ENCODE results near the gene ZNF823.
"Not testable (repeated sequence)": the region's sequence is repeated elsewhere in the genome, so short reads cannot be mapped to it uniquely, and the experiment has no call there.

The ZNF823 gene

GRCh38 chr19:11781295-11782057 is 42.7 kb upstream of the ZNF823 start:
- Histone ChIP-seq H3K79me2 (peaks cover 8% of the 10 kb centered on the region), H3K9me3 (ENCODE audit: control insufficient read depth, low read length) (peaks cover 26% of the 10 kb centered on the region), H3K27me3 (ENCODE audit: control insufficient read depth, insufficient read depth, low read length) (no peaks in the 10 kb centered on the region), H3K4me2 (ENCODE audit: low read length) (no peak overlapping the region), H2AFZ (no peak overlapping the region), H3K9ac (no peak overlapping the region), H3K27ac (no peak overlapping the region), H3K36me3 (ENCODE audit: control insufficient read depth, insufficient read depth, low read length) (peaks cover 17% of the 10 kb centered on the region), H3K4me3 (ENCODE audit: low read depth, low read length) (no peak overlapping the region), H3K4me1 (no peaks in the 10 kb centered on the region)
- no peak for TF ChIP-seq CTCF (IDR thresholded peaks at IDR 0.05)

- H3K9ac ChIP-seq, result no peak overlapping the region
- TF ChIP-seq CTCF (IDR thresholded peaks at IDR 0.05), result no peak
- H3K4me1 ChIP-seq, result no peaks in the 10 kb centered on the region
- H3K36me3 ChIP-seq (ENCODE audit: control insufficient read depth, insufficient read depth, low read length), result peaks cover 17% of the 10 kb centered on the region
- H3K79me2 ChIP-seq, result peaks cover 8% of the 10 kb centered on the region
- H2AFZ ChIP-seq, result no peak overlapping the region
- peaks cover 26% of the 10 kb centered on the region for H3K9me3 ChIP-seq (ENCODE audit: control insufficient read depth, low read length)
- no peak overlapping the region for H3K27ac ChIP-seq
- no peak overlapping the region for H3K4me2 ChIP-seq (ENCODE audit: low read length)
- H3K4me3 ChIP-seq (ENCODE audit: low read depth, low read length), result no peak overlapping the region
- no peaks in the 10 kb centered on the region for H3K27me3 ChIP-seq (ENCODE audit: control insufficient read depth, insufficient read depth, low read length)
These were observed 41.8 kb upstream of the ZNF823 start for GRCh38 chr19:11780431-11781020.

- H3K4me3 ChIP-seq (ENCODE audit: low read depth, low read length); H3K4me1 ChIP-seq; H3K4me2 ChIP-seq (ENCODE audit: low read length); H2AFZ ChIP-seq; H3K27ac ChIP-seq; H3K27me3 ChIP-seq (ENCODE audit: control insufficient read depth, insufficient read depth, low read length); H3K9ac ChIP-seq: not testable (repeated sequence)
- H3K79me2 ChIP-seq, result peaks cover 14% of the 10 kb centered on the region
- peaks cover 16% of the 10 kb centered on the region for H3K9me3 ChIP-seq (ENCODE audit: control insufficient read depth, low read length)
- peaks cover 13% of the 10 kb centered on the region for H3K36me3 ChIP-seq (ENCODE audit: control insufficient read depth, insufficient read depth, low read length)
These were observed 37.9 kb upstream of the ZNF823 start for GRCh38 chr19:11776669-11777068.

GRCh38 chr19:11771520-11771919 is 32.8 kb upstream of the ZNF823 start:
- H3K4me2 ChIP-seq (ENCODE audit: low read length); H3K4me3 ChIP-seq (ENCODE audit: low read depth, low read length); H3K9me3 ChIP-seq (ENCODE audit: control insufficient read depth, low read length); H3K27me3 ChIP-seq (ENCODE audit: control insufficient read depth, insufficient read depth, low read length); H3K4me1 ChIP-seq; H3K9ac ChIP-seq; H2AFZ ChIP-seq; H3K27ac ChIP-seq; H3K36me3 ChIP-seq (ENCODE audit: control insufficient read depth, insufficient read depth, low read length): not testable (repeated sequence)
- peaks cover 19% of the 10 kb centered on the region for H3K79me2 ChIP-seq

GRCh38 chr19:11769995-11770394 is 31.2 kb upstream of the ZNF823 start:
- Histone ChIP-seq H3K27ac (no peak overlapping the region), H3K36me3 (ENCODE audit: control insufficient read depth, insufficient read depth, low read length) (no peaks in the 10 kb centered on the region), H3K9ac (no peak overlapping the region), H3K79me2 (peaks cover 19% of the 10 kb centered on the region), H2AFZ (no peak overlapping the region), H3K9me3 (ENCODE audit: control insufficient read depth, low read length) (no peaks in the 10 kb centered on the region), H3K4me2 (ENCODE audit: low read length) (no peak overlapping the region), H3K4me3 (ENCODE audit: low read depth, low read length) (no peak overlapping the region), H3K4me1 (peaks cover 3% of the 10 kb centered on the region), H3K27me3 (ENCODE audit: control insufficient read depth, insufficient read depth, low read length) (no peaks in the 10 kb centered on the region)
- no peak for TF ChIP-seq CTCF (IDR thresholded peaks at IDR 0.05)

Data from parathyroid adenoma (tissue), 2 donors.